Measurements from ENCODE around the gene ALX3.

DNA sequence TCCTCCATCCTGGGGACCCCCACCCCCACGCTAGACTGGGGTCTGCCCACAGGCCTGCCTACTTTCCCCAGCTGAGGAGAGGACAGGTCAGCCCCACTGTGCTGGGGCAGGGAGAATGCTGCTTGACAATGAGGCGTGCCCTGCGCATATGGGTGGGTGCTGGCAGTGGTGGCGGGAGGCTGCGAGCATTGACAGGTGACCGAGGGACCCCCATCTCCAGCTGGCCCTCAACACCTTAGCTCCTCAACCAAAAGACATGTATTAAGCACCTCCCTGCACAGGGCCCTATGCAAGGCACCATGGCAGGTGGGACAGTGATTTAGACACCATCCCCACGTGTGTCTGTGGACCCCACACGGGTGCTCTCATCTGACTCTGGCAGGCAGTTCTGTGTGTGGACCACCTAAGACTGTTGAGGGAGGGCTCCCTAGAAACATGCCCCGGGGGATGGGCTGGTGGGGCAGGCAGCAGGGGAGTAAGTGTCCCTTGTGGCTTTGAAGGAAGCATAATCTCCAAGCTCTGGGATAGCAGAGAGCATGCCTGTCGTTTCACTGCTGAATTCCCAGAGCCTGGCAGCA lies 18.4 kb upstream of the ALX3 start:
- TF ChIP-seq POLR2A (IDR thresholded peaks at IDR 0.05), result no peak
- TF ChIP-seq, protein P1, sequence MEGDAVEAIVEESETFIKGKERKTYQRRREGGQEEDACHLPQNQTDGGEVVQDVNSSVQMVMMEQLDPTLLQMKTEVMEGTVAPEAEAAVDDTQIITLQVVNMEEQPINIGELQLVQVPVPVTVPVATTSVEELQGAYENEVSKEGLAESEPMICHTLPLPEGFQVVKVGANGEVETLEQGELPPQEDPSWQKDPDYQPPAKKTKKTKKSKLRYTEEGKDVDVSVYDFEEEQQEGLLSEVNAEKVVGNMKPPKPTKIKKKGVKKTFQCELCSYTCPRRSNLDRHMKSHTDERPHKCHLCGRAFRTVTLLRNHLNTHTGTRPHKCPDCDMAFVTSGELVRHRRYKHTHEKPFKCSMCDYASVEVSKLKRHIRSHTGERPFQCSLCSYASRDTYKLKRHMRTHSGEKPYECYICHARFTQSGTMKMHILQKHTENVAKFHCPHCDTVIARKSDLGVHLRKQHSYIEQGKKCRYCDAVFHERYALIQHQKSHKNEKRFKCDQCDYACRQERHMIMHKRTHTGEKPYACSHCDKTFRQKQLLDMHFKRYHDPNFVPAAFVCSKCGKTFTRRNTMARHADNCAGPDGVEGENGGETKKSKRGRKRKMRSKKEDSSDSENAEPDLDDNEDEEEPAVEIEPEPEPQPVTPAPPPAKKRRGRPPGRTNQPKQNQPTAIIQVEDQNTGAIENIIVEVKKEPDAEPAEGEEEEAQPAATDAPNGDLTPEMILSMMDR (IDR thresholded peaks at IDR 0.05), result no peak
- TF ChIP-seq EP300 (IDR thresholded peaks at IDR 0.05), result no peak
